NCI-H82 treated with DMSO at 0.1 percent for 48 hours (cell line): Measurements from ENCODE around the gene CPAMD8.
"Not testable (repeated sequence)": the region's sequence is repeated elsewhere in the genome, so short reads cannot be mapped to it uniquely, and the experiment has no call there.

Experiments used
- DNase-seq: peaks from one replicate; lab custom pipeline; 2025; ENCODE audit not compliant: unreplicated experiment; lab: John Stamatoyannopoulos, UW

Gene CPAMD8

GRCh38 chr19:17043744-17044143 is 17.1 kb upstream of the CPAMD8 start:
- DNase-seq, result no peak

GRCh38 chr19:17041976-17042375 is 15.4 kb upstream of the CPAMD8 start:
- no peak for DNase-seq

GRCh38 chr19:17037966-17038500 is 11.4 kb upstream of the CPAMD8 start:
- no peak for DNase-seq

GRCh38 chr19:17037184-17037583 is 10.6 kb upstream of the CPAMD8 start:
- DNase-seq, result no peak

GRCh38 chr19:17036640-17037039 is 10.0 kb upstream of the CPAMD8 start:
- no peak for DNase-seq

GRCh38 chr19:17035842-17036424 is 9.3 kb upstream of the CPAMD8 start:
- DNase-seq, result no peak

- no peak for DNase-seq
Measured at GRCh38 chr19:17031741-17032140, 5.1 kb upstream of the CPAMD8 start.

GRCh38 chr19:17027535-17027975 is 945 bp upstream of the CPAMD8 start:
- no peak for DNase-seq

- DNase-seq, result no peak
Measured at GRCh38 chr19:17025991-17026658, 485 bp downstream of the CPAMD8 start.

GRCh38 chr19:17025361-17025760 is 1.2 kb downstream of the CPAMD8 start:
- no peak for DNase-seq

GRCh38 chr19:17024941-17025340 is 1.7 kb downstream of the CPAMD8 start:
- DNase-seq, result not testable (repeated sequence)

GRCh38 chr19:17023805-17024204 is 2.8 kb downstream of the CPAMD8 start:
- no peak for DNase-seq

- no peak for DNase-seq
Measured at GRCh38 chr19:17022738-17023137, 3.9 kb downstream of the CPAMD8 start.

GRCh38 chr19:17021793-17022590 is 4.6 kb downstream of the CPAMD8 start:
- DNase-seq, result no peak

GRCh38 chr19:17021328-17021727 is 5.3 kb downstream of the CPAMD8 start:
- no peak for DNase-seq

- DNase-seq, result no peak
Measured at GRCh38 chr19:17020823-17021222, 5.8 kb downstream of the CPAMD8 start.

- DNase-seq, result no peak
Measured at GRCh38 chr19:17020385-17020784, 6.2 kb downstream of the CPAMD8 start.

GRCh38 chr19:17014212-17014861 is 12.3 kb downstream of the CPAMD8 start:
- DNase-seq, result not testable (repeated sequence)

- no peak for DNase-seq
Measured at GRCh38 chr19:17011485-17011884, 15.1 kb downstream of the CPAMD8 start.

- DNase-seq, result no peak
Measured at GRCh38 chr19:17006579-17006978, 20.0 kb downstream of the CPAMD8 start.

- no peak for DNase-seq
Measured at GRCh38 chr19:17005000-17005399, 21.6 kb downstream of the CPAMD8 start.
